OCI-LY1 (cell line): ENCODE results near the gene INAVA.

Source experiments
- H2AFZ ChIP-seq: fragments of 200-600 bp; sonication (generic), shearing (Covaris generic); 2 replicates; pipeline ENCODE4 v1.6.0; 2014; ENCODE audit warnings: antibody characterized with exemption, mild to moderate bottlenecking, low read length
- H3F3A ChIP-seq: fragments of 200-600 bp; sonication (generic), shearing (Covaris generic); 2 replicates; pipeline ENCODE4 v1.6.0; 2014; ENCODE audit warnings: mild to moderate bottlenecking, antibody characterized with exemption, low read length, moderate library complexity; ENCODE audit not compliant: insufficient read depth
- H3K27ac ChIP-seq: fragments of 200-600 bp; sonication (generic); 2 replicates; pipeline ENCODE4 v1.5.1; 2014; ENCODE audit warnings: low read length, mixed run types, mild to moderate bottlenecking, low read depth; ENCODE audit not compliant: poor library complexity, severe bottlenecking
- H3K27me3 ChIP-seq: fragments of 200-600 bp; sonication (generic); 2 replicates; pipeline ENCODE4 v1.6.0; 2014; ENCODE audit warnings: antibody characterized with exemption, mild to moderate bottlenecking, low read length, moderate library complexity; ENCODE audit not compliant: insufficient read depth
- H3K36me3 ChIP-seq: fragments of 200-600 bp; sonication (generic); 2 replicates; pipeline ENCODE4 v1.6.1; 2014; ENCODE audit warnings: mild to moderate bottlenecking, antibody characterized with exemption, low read length, moderate library complexity, mixed read lengths; ENCODE audit not compliant: insufficient read depth
- H3K4me1 ChIP-seq: fragments of 200-600 bp; sonication (generic); 2 replicates; pipeline ENCODE4 v1.5.1; 2014; ENCODE audit warnings: mild to moderate bottlenecking, low read length, moderate library complexity; ENCODE audit not compliant: insufficient read depth, severe bottlenecking
- H3K4me2 ChIP-seq: fragments of 200-600 bp; sonication (generic), shearing (Covaris generic); 2 replicates; pipeline ENCODE4 v1.6.1; 2014; ENCODE audit warnings: low read length
- H3K4me3 ChIP-seq: fragments of 200-600 bp; sonication (generic); 2 replicates; pipeline ENCODE4 v1.5.1; 2014; ENCODE audit warnings: low read length, low read depth, mild to moderate bottlenecking, mixed read lengths; ENCODE audit not compliant: poor library complexity, severe bottlenecking
- H3K79me2 ChIP-seq: fragments of 200-600 bp; shearing (Covaris generic); 2 replicates; pipeline ENCODE4 v1.6.1; 2016; ENCODE audit warnings: mixed run types, low read length, mixed read lengths; ENCODE audit not compliant: insufficient read depth
- H3K9ac ChIP-seq: fragments of 200-600 bp; sonication (generic), shearing (Covaris generic); 2 replicates; pipeline ENCODE4 v1.6.1; 2014; ENCODE audit warnings: mild to moderate bottlenecking, low read length, mixed read lengths
- H3K9me2 ChIP-seq: fragments of 200-600 bp; sonication (generic), shearing (Covaris generic); 2 replicates; pipeline ENCODE4 v1.6.1; 2014; ENCODE audit warnings: low read depth, mild to moderate bottlenecking, low read length, mixed read lengths
- H3K9me3 ChIP-seq: fragments of 200-600 bp; shearing (Covaris generic); 2 replicates; pipeline ENCODE4 v1.6.1; 2014; ENCODE audit warnings: low read length, mixed read lengths
- H4K20me1 ChIP-seq: fragments of 200-600 bp; sonication (generic), shearing (Covaris generic); 2 replicates; pipeline ENCODE4 v1.6.0; 2016; ENCODE audit warnings: mild to moderate bottlenecking, low read length; ENCODE audit not compliant: insufficient read depth
- CTCF ChIP-seq: fragments of 200-600 bp; sonication (generic), shearing (Covaris generic); IDR thresholded peaks from 2 replicates; pipeline ENCODE4 v1.5.1; 2017; ENCODE audit warnings: mild to moderate bottlenecking, antibody characterized with exemption, low read length, moderate library complexity, mixed read lengths
- EZH2 ChIP-seq: fragments of 200-600 bp; sonication (generic), shearing (Covaris generic); IDR thresholded peaks from 2 replicates; pipeline ENCODE4 v1.8.0; 2017; ENCODE audit warnings: borderline replicate concordance, mixed run types, mild to moderate bottlenecking, antibody characterized with exemption, low read length, moderate library complexity, mixed read lengths

Gene INAVA

GRCh38 chr1:200880212-200880611 lies 14.5 kb upstream of the INAVA start:
- H3K4me1 ChIP-seq, result no peaks in the 10 kb centered on the region
- H3K27me3 ChIP-seq, result peaks cover 7% of the 10 kb centered on the region
- no peak overlapping the region for H2AFZ ChIP-seq
- H3K4me2 ChIP-seq, result no peak overlapping the region
- H3K9ac ChIP-seq, result no peak overlapping the region
- H4K20me1 ChIP-seq, result no peaks in the 10 kb centered on the region
- H3K79me2 ChIP-seq, result no peaks in the 10 kb centered on the region
- H3K9me2 ChIP-seq, result no peaks in the 10 kb centered on the region
- no peak overlapping the region for H3K4me3 ChIP-seq
- no peaks in the 10 kb centered on the region for H3K36me3 ChIP-seq
- no peak for TF ChIP-seq CTCF
- no peak for TF ChIP-seq EZH2
- H3K9me3 ChIP-seq, result no peaks in the 10 kb centered on the region
- H3F3A ChIP-seq, result no peaks in the 10 kb centered on the region
- no peak overlapping the region for H3K27ac ChIP-seq

- Histone ChIP-seq H3K27me3 (peaks cover 7% of the 10 kb centered on the region), H3K9ac (no peak overlapping the region), H4K20me1 (no peaks in the 10 kb centered on the region), H3K4me3 (no peak overlapping the region), H2AFZ (no peak overlapping the region), H3K4me2 (no peak overlapping the region), H3F3A (no peaks in the 10 kb centered on the region), H3K27ac (no peak overlapping the region), H3K9me3 (no peaks in the 10 kb centered on the region), H3K9me2 (no peaks in the 10 kb centered on the region), H3K4me1 (no peaks in the 10 kb centered on the region), H3K79me2 (no peaks in the 10 kb centered on the region), H3K36me3 (no peaks in the 10 kb centered on the region)
- TF ChIP-seq CTCF, result no peak
- TF ChIP-seq EZH2, result no peak
These were observed 11.6 kb upstream of the INAVA start for GRCh38 chr1:200883118-200883517.

- H3K4me2 ChIP-seq, result no peak overlapping the region
- no peak overlapping the region for H2AFZ ChIP-seq
- no peak overlapping the region for H3K4me3 ChIP-seq
- no peaks in the 10 kb centered on the region for H3K79me2 ChIP-seq
- no peaks in the 10 kb centered on the region for H3K9me2 ChIP-seq
- H3F3A ChIP-seq, result no peaks in the 10 kb centered on the region
- no peaks in the 10 kb centered on the region for H3K9me3 ChIP-seq
- no peak overlapping the region for H3K9ac ChIP-seq
- no peaks in the 10 kb centered on the region for H4K20me1 ChIP-seq
- H3K36me3 ChIP-seq, result no peaks in the 10 kb centered on the region
- no peaks in the 10 kb centered on the region for H3K4me1 ChIP-seq
- no peak for TF ChIP-seq EZH2
- no peak for TF ChIP-seq CTCF
- no peaks in the 10 kb centered on the region for H3K27me3 ChIP-seq
- H3K27ac ChIP-seq, result no peak overlapping the region
These were observed 8.9 kb upstream of the INAVA start for GRCh38 chr1:200885623-200886402.
